Aorta (tissue), 5 donors: ENCODE measurements around the gene CRKL. TPM values are rescaled to one million over a fixed set of nuclear protein-coding genes. Genes with fewer than 3 reads are reported as not detected.

ENCODE experiments used
- ATAC-seq: fragments of 200-7000 bp; cut with Tn5 transposase; one replicate; pipeline ENCODE4 v1.9.1; 2022; ENCODE audit warnings: moderate library complexity; ENCODE audit not compliant: low FRiP score
- DNase-seq, 2 donors: peaks; one replicate each; pipeline ENCODE4 v3.0.0-alpha.2; 2020
- H3K27ac ChIP-seq, 2 donors: one replicate each; pipeline ENCODE4 v1.5.1; 2013; ENCODE audit warnings: low read length in 2 of 2, mild to moderate bottlenecking in 2 of 2, moderate library complexity in 2 of 2, control low read depth in 1 of 2, inconsistent platforms in 1 of 2, low read depth in 1 of 2
- H3K27me3 ChIP-seq, 2 donors: one replicate each; pipeline ENCODE4 v1.6.1; 2013; ENCODE audit warnings: control low read depth in 1 of 2, low read length in 1 of 2, mild to moderate bottlenecking in 1 of 2, moderate library complexity in 1 of 2; ENCODE audit not compliant: insufficient read depth in 2 of 2, control insufficient read depth in 1 of 2
- H3K36me3 ChIP-seq, 2 donors: one replicate each; pipeline ENCODE4 v1.6.1; 2013; ENCODE audit warnings: control low read depth in 1 of 2, low read length in 1 of 2, mild to moderate bottlenecking in 1 of 2; ENCODE audit not compliant: insufficient read depth in 2 of 2, control insufficient read depth in 1 of 2
- H3K4me1 ChIP-seq, 2 donors: one replicate each; pipeline ENCODE4 v1.6.1; 2013; ENCODE audit warnings: low read length in 2 of 2, control low read depth in 1 of 2, mild to moderate bottlenecking in 1 of 2, moderate library complexity in 1 of 2; ENCODE audit not compliant: insufficient read depth in 2 of 2, control insufficient read depth in 1 of 2
- H3K4me3 ChIP-seq, 2 donors: one replicate each; pipeline ENCODE4 v1.5.1; 2013; ENCODE audit warnings: low read length in 2 of 2, control low read depth in 1 of 2, mild to moderate bottlenecking in 1 of 2
- H3K9me3 ChIP-seq: one replicate; pipeline ENCODE4 v1.6.1; 2013; ENCODE audit warnings: mild to moderate bottlenecking, low read length; ENCODE audit not compliant: control insufficient read depth
- WGBS, 2 donors: extraction: QIAGEN DNeasy Blood & Tissue Kit; methylation state at CpG; one replicate each; pipeline ENCODE4 v1.1.7; 2013; 5-methylcytosine and 5-hydroxymethylcytosine counted together
- intact Hi-C, 2 donors: fragments of 100-400 bp; cut with DNase I; formaldehyde crosslinking; loops; one replicate each; pipeline versions ENCODE4 v1.14.2 to v1.15.0; 2022
- long read RNA-seq, 2 donors: library from polyadenylated mRNA; unstranded; transcript quantifications; one replicate each; pipeline ENCODE4 v2.0.0, GENCODE V29; 2020 to 2021
- polyA plus RNA-seq, 2 donors: library from polyadenylated mRNA; stranded (reverse); fragments of 200-250 nt; gene quantifications; one replicate each; pipeline ENCODE4 v1.2.3, GENCODE V29; 2013
- total RNA-seq, 2 donors: library from RNA; stranded (reverse); fragmentation: NEBNext Ultra II Directional; extraction: Animal tissue kit (Norgen Biotek cat#: 25700); gene quantifications; one replicate each; pipeline ENCODE4 v1.2.1, GENCODE V29; 2021
- donor health status: healthy with polysubstance abuse.
- donor health status: Bipolar disorder and iron deficiency.
- donor health status: DM: no; HTN: no; CAD: no.
- donor health status: DM: no; HTN: no; CAD: no.
- donor health status: DM: yes; HTN: yes; CAD: no.

CRKL gene
- total RNA-seq (10 to 100 TPM; 36.2 to 45.9 TPM), polyA plus RNA-seq (10 to 100 TPM in 1 of 2 donors, 1 to 10 TPM in 1; 9.5 to 14.4 TPM)
- long read RNA-seq, donor 1, full-length matches to known transcripts = 3 of 20 reads
- long read RNA-seq, donor 1, partial matches to known transcripts = 0 of 20 reads
- long read RNA-seq, donor 1, other reads (novel, unspliced or antisense) = 17 of 20 reads
- long read RNA-seq, donor 2, full-length matches to known transcripts = 17 of 28 reads
- long read RNA-seq, donor 2, partial matches to known transcripts = 2 of 28 reads
- long read RNA-seq, donor 2, other reads (novel, unspliced or antisense) = 9 of 28 reads

- Histone ChIP-seq H3K27ac (peak within 1 kb of the TSS; percentile 14 to 61), H3K4me3 (peak within 1 kb of the TSS; percentile 50 to 87), H3K9me3 (no peaks in the 10 kb centered on the region), H3K4me1 (peaks cover 0 to 3% of the 10 kb centered on the region in 2 donors), H3K36me3 (no peaks in the 10 kb centered on the region), H3K27me3 (no peaks in the 10 kb centered on the region)
- ATAC-seq (peak; percentile 100), DNase-seq (peak; percentile 98 to 99)
- intact Hi-C loops = loop anchor here in 1 of 2 donors (1.0 kb wide), 1 partner anchor 32 kb away; no protein-coding TSS in a partner anchor
- WGBS, 2 donors = 0% methylated on average over 77 to 92 of the region's 92 CpGs
Observed at GRCh38 chr22:20916916-20917810, at the start of gene CRKL. Gene CRKL (plus strand): TSS chr22:20917407. CDS start chr22:20917935, 528 bp downstream.

- Histone ChIP-seq H3K27ac (no peak overlapping the region), H3K9me3 (no peaks in the 10 kb centered on the region), H3K4me3 (no peak overlapping the region), H3K27me3 (no peaks in the 10 kb centered on the region), H3K36me3 (peaks cover 0 to 1% of the 10 kb centered on the region in 2 donors), H3K4me1 (no peaks in the 10 kb centered on the region)
- WGBS, 2 donors = 69 to 76% methylated on average over 7 of the region's 7 CpGs
- DNase-seq (peak in 1 of 2 donors; percentile 20), ATAC-seq (no peak)
- intact Hi-C loops = no loop called here
Observed at GRCh38 chr22:20868025-20868962, 48.9 kb upstream of the CRKL start.

GRCh38 chr22:20869234-20869633 is 48.0 kb upstream of the CRKL start:
- Histone ChIP-seq H3K4me1 (no peaks in the 10 kb centered on the region), H3K9me3 (no peaks in the 10 kb centered on the region), H3K36me3 (peaks cover 0 to 1% of the 10 kb centered on the region in 2 donors), H3K4me3 (no peak overlapping the region), H3K27me3 (no peaks in the 10 kb centered on the region), H3K27ac (no peak overlapping the region)
- WGBS, 2 donors = 95 to 100% methylated on average over 2 of the region's 2 CpGs
- ATAC-seq (no peak), DNase-seq (no peak)
- intact Hi-C loops = no loop called here

- 96 to 99% methylated on average over 3 of the region's 3 CpGs for WGBS, 2 donors
- Histone ChIP-seq H3K36me3 (peaks cover 0 to 6% of the 10 kb centered on the region in 2 donors), H3K27me3 (no peaks in the 10 kb centered on the region), H3K4me1 (no peaks in the 10 kb centered on the region), H3K4me3 (no peak overlapping the region), H3K27ac (no peak overlapping the region), H3K9me3 (no peaks in the 10 kb centered on the region)
- intact Hi-C loops = no loop called here
- no peak for ATAC-seq
- DNase-seq = no peak
Observed at GRCh38 chr22:20873214-20873613, 44.0 kb upstream of the CRKL start.

- DNase-seq = no peak
- intact Hi-C loops = no loop called here
- Histone ChIP-seq H3K4me3 (no peak overlapping the region), H3K36me3 (peaks cover 0 to 8% of the 10 kb centered on the region in 2 donors), H3K4me1 (no peaks in the 10 kb centered on the region), H3K9me3 (no peaks in the 10 kb centered on the region), H3K27me3 (no peaks in the 10 kb centered on the region), H3K27ac (no peak overlapping the region)
- 77 to 95% methylated on average over 1 of the region's 1 CpG for WGBS, 2 donors
- ATAC-seq = no peak
Observed at GRCh38 chr22:20875296-20875695, 41.9 kb upstream of the CRKL start.

- no peak for DNase-seq
- Histone ChIP-seq H3K27me3 (no peaks in the 10 kb centered on the region), H3K27ac (no peak overlapping the region), H3K4me3 (no peak overlapping the region), H3K36me3 (peaks cover 0 to 7% of the 10 kb centered on the region in 2 donors), H3K9me3 (no peaks in the 10 kb centered on the region), H3K4me1 (no peaks in the 10 kb centered on the region)
- ATAC-seq = no peak
- 97 to 99% methylated on average over 3 of the region's 3 CpGs for WGBS, 2 donors
- intact Hi-C loops = no loop called here
Observed at GRCh38 chr22:20877715-20878114, 39.5 kb upstream of the CRKL start.

- Histone ChIP-seq H3K9me3 (no peaks in the 10 kb centered on the region), H3K36me3 (peaks cover 0 to 7% of the 10 kb centered on the region in 2 donors), H3K4me1 (no peaks in the 10 kb centered on the region), H3K27ac (no peak overlapping the region), H3K4me3 (no peak overlapping the region), H3K27me3 (no peaks in the 10 kb centered on the region)
- DNase-seq (peak in 1 of 2 donors; percentile 7), ATAC-seq (no peak)
- 78 to 84% methylated on average over 5 of the region's 5 CpGs for WGBS, 2 donors
- intact Hi-C loops = no loop called here
Observed at GRCh38 chr22:20881231-20881630, 36.0 kb upstream of the CRKL start.
